GM23338 (cell line): Measurements from ENCODE around the gene RNF145. TPM values are rescaled to one million over a fixed set of nuclear protein-coding genes. Genes with fewer than 3 reads are reported as not detected.

Experiments
- ATAC-seq: fragments of 200-7000 bp; cut with Tn5 transposase; 3 replicates; pipeline ENCODE4 v1.9.1; 2020
- DNase-seq: peaks from one replicate; pipeline ENCODE4 v3.0.0-alpha.2; 2015; ENCODE audit warnings: low spot score
- H2AFZ ChIP-seq: fragments of 200-600 bp; sonication (generic); 2 replicates; pipeline ENCODE4 v1.8.0; 2016; ENCODE audit warnings: antibody characterized with exemption, mild to moderate bottlenecking, moderate library complexity
- H3F3A ChIP-seq: fragments of 200-600 bp; sonication (generic); replicated peaks from 2 replicates; pipeline ENCODE4 v1.8.0; 2017; ENCODE audit warnings: antibody characterized with exemption, mixed run types, low read depth
- H3K27ac ChIP-seq: fragments of 200-600 bp; sonication (generic); 2 replicates; pipeline ENCODE4 v1.6.1; 2016; ENCODE audit warnings: low read depth
- H3K27me3 ChIP-seq: fragments of 200-600 bp; sonication (generic); 2 replicates; pipeline ENCODE4 v1.8.0; 2016; ENCODE audit warnings: mild to moderate bottlenecking, mixed run types, moderate library complexity; ENCODE audit not compliant: insufficient read depth
- H3K36me3 ChIP-seq: fragments of 200-600 bp; sonication (generic); 2 replicates; pipeline ENCODE4 v1.8.0; 2016; ENCODE audit warnings: mild to moderate bottlenecking; ENCODE audit not compliant: insufficient read depth
- H3K4me1 ChIP-seq: fragments of 200-600 bp; sonication (generic); 2 replicates; pipeline ENCODE4 v1.8.0; 2016; ENCODE audit warnings: mild to moderate bottlenecking, moderate library complexity; ENCODE audit not compliant: insufficient read depth
- H3K4me2 ChIP-seq: fragments of 200-600 bp; sonication (generic); 2 replicates; pipeline ENCODE4 v1.7.1; 2017; ENCODE audit warnings: mixed run types
- H3K4me3 ChIP-seq: fragments of 200-600 bp; sonication (generic); 2 replicates; pipeline ENCODE4 v1.6.1; 2016; ENCODE audit warnings: mixed run types
- H3K79me2 ChIP-seq: fragments of 200-600 bp; sonication (generic); replicated peaks from 2 replicates; pipeline ENCODE4 v1.8.0; 2017; ENCODE audit warnings: mild to moderate bottlenecking; ENCODE audit not compliant: insufficient read depth
- H3K9me2 ChIP-seq: fragments of 200-600 bp; sonication (generic); 2 replicates; pipeline ENCODE4 v1.8.0; 2017; ENCODE audit not compliant: insufficient read depth
- H4K20me1 ChIP-seq: fragments of 200-600 bp; sonication (generic); replicated peaks from 2 replicates; pipeline ENCODE4 v1.8.0; 2017; ENCODE audit warnings: mild to moderate bottlenecking; ENCODE audit not compliant: insufficient read depth
- H3K27ac Mint-ChIP-seq: 2 replicates; pipeline ENCODE4 v1.8.0; 2020; ENCODE audit warnings: inconsistent platforms, mild to moderate bottlenecking, moderate library complexity, mixed read lengths
- H3K27me3 Mint-ChIP-seq: 3 replicates; pipeline ENCODE4 v1.8.0; 2022; ENCODE audit warnings: low read depth, mild to moderate bottlenecking, moderate library complexity, mixed read lengths, inconsistent platforms; ENCODE audit not compliant: insufficient read depth, poor library complexity
- H3K36me3 Mint-ChIP-seq: 3 replicates; pipeline ENCODE4 v1.8.0; 2021; ENCODE audit warnings: low read depth, mild to moderate bottlenecking, inconsistent platforms, moderate library complexity, mixed read lengths
- H3K4me1 Mint-ChIP-seq: 3 replicates; pipeline ENCODE4 v1.8.0; 2020; ENCODE audit warnings: mild to moderate bottlenecking, inconsistent platforms, mixed read lengths
- H3K4me3 Mint-ChIP-seq: 3 replicates; pipeline ENCODE4 v1.8.0; 2021; ENCODE audit warnings: moderate library complexity, mild to moderate bottlenecking, inconsistent platforms, mixed read lengths
- H3K9me3 Mint-ChIP-seq: 3 replicates; pipeline ENCODE4 v1.8.0; 2020; ENCODE audit warnings: moderate library complexity, mild to moderate bottlenecking, inconsistent platforms, mixed read lengths
- CREB1 ChIP-seq: fragments of 250-450 bp; sonication (Bioruptor Pico); IDR thresholded peaks from 2 replicates; pipeline ENCODE4 v1.5.0; 2020; ENCODE audit warnings: low read depth, mild to moderate bottlenecking, moderate library complexity
- CTCF ChIP-seq, 2 experiments: fragments of 200-600 bp in 1 of 2; sonication (generic) in 1 of 2; conservative IDR thresholded peaks; 2 replicates each; pipeline versions ENCODE4 v1.5.1 to v1.6.1; 2016 to 2017; ENCODE audit warnings: antibody characterized with exemption in 2 of 2, low read depth in 2 of 2, mild to moderate bottlenecking in 2 of 2, moderate library complexity in 1 of 2
- ETS1 ChIP-seq: IDR thresholded peaks from 2 replicates; pipeline ENCODE4 v1.6.1; 2016; ENCODE audit warnings: antibody characterized with exemption
- EZH2 ChIP-seq: fragments of 200-600 bp; sonication (generic); IDR thresholded peaks from one replicate; pipeline ENCODE4 v1.8.0; 2017; ENCODE audit warnings: antibody characterized with exemption, mild to moderate bottlenecking, low read depth; ENCODE audit not compliant: unreplicated experiment
- EZH2phosphoT487 ChIP-seq: fragments of 200-600 bp; sonication (generic); IDR thresholded peaks from one replicate; pipeline ENCODE4 v1.8.1; 2018; ENCODE audit warnings: antibody characterized with exemption; ENCODE audit not compliant: unreplicated experiment
- JUNB ChIP-seq: IDR thresholded peaks from one replicate; pipeline ENCODE4 v1.6.1; 2016; ENCODE audit warnings: antibody characterized with exemption; ENCODE audit not compliant: unreplicated experiment
- NANOG ChIP-seq: IDR thresholded peaks from 2 replicates; pipeline ENCODE4 v1.6.1; 2016; ENCODE audit warnings: antibody characterized with exemption, borderline replicate concordance
- POLR2AphosphoS5 ChIP-seq: IDR thresholded peaks from 2 replicates; pipeline ENCODE4 v1.6.1; 2016; ENCODE audit warnings: antibody characterized with exemption, low read depth
- REST ChIP-seq: IDR thresholded peaks from one replicate; pipeline ENCODE4 v1.6.1; 2018; ENCODE audit warnings: antibody characterized with exemption; ENCODE audit not compliant: unreplicated experiment
- STAT1 ChIP-seq: IDR thresholded peaks from one replicate; pipeline ENCODE4 v1.6.1; 2016; ENCODE audit warnings: antibody characterized with exemption; ENCODE audit not compliant: unreplicated experiment
- ZNF114 ChIP-seq: fragments of 250-450 bp; sonication (Bioruptor Pico); IDR thresholded peaks from 2 replicates; pipeline ENCODE4 v1.5.0; 2020; ENCODE audit warnings: mild to moderate bottlenecking, moderate library complexity
- ZNF331 ChIP-seq: fragments of 250-450 bp; sonication (Bioruptor Pico); IDR thresholded peaks from 2 replicates; pipeline ENCODE4 v1.5.0; 2020; ENCODE audit warnings: low read depth, mild to moderate bottlenecking, moderate library complexity
- ZNF462 ChIP-seq: fragments of 250-450 bp; sonication (Bioruptor Pico); IDR thresholded peaks from 2 replicates; pipeline ENCODE4 v1.5.0; 2020; ENCODE audit warnings: mild to moderate bottlenecking, moderate library complexity
- polyA plus RNA-seq: library from polyadenylated mRNA; unstranded; fragments of >200 nt; fragmentation: Nextera tagmentation; extraction: Ambion mirVana; gene quantifications from 2 replicates; pipeline ENCODE4 v1.2.1, GENCODE V29; 2016
- total RNA-seq: library from RNA; depleted of rRNA; stranded (reverse); fragments of >200 nt; shearing (Covaris generic); gene quantifications from 2 replicates; pipeline ENCODE4 v1.2.3, GENCODE V29; 2014

Gene RNF145
- total and polyA plus RNA-seq, 2 experiments from 2014 or later, result 15.6 to 43.5 TPM

GRCh38 chr5:159187719-159188118 is 21.6 kb downstream of the RNF145 start:
- H3K27ac ChIP-seq, result no peak overlapping the region
- no peaks in the 10 kb centered on the region for H3K9me3 Mint-ChIP-seq
- H3F3A ChIP-seq, result no peaks in the 10 kb centered on the region
- no peak overlapping the region for H3K4me3 ChIP-seq
- ATAC-seq (no peak), DNase-seq (no peak)
- H3K79me2 ChIP-seq, result peaks cover 5% of the 10 kb centered on the region; the same call in 1 of the 2 replicates
- no peaks in the 10 kb centered on the region for H3K36me3 ChIP-seq
- no peaks in the 10 kb centered on the region for H3K4me1 ChIP-seq
- no peak overlapping the region for H3K4me3 Mint-ChIP-seq
- H3K36me3 Mint-ChIP-seq, result peaks cover 16% of the 10 kb centered on the region; the same call in 2 of the 3 replicates
- no peaks in the 10 kb centered on the region for H3K27me3 ChIP-seq
- H3K4me2 ChIP-seq, result no peak overlapping the region
- no peak overlapping the region for H3K27ac Mint-ChIP-seq
- peaks cover 5% of the 10 kb centered on the region; the same call in 1 of the 2 replicates for H4K20me1 ChIP-seq
- no peak for TF ChIP-seq EZH2phosphoT487
- no peak for TF ChIP-seq JUNB
- no peak for TF ChIP-seq REST
- no peak for TF ChIP-seq NANOG
- no peak for TF ChIP-seq STAT1
- no peak for TF ChIP-seq ZNF114 (CRISPR knock-in tag)
- no peak for TF ChIP-seq EZH2
- no peak for TF ChIP-seq ZNF331 (CRISPR knock-in tag)
- no peak for TF ChIP-seq ETS1
- TF ChIP-seq CREB1, result no peak
- TF ChIP-seq POLR2AphosphoS5, result no peak
- TF ChIP-seq ZNF462 (CRISPR knock-in tag), result no peak
- no peak for TF ChIP-seq CTCF (conservative IDR thresholded peaks at IDR 0.05; ENCODE audit: low read depth in 2 of 2)
- peaks cover 4% of the 10 kb centered on the region; the same call in 2 of the 3 replicates for H3K4me1 Mint-ChIP-seq
- no peaks in the 10 kb centered on the region for H3K27me3 Mint-ChIP-seq
- H2AFZ ChIP-seq, result no peak overlapping the region
- no peaks in the 10 kb centered on the region for H3K9me2 ChIP-seq
